HepG2 (cell line): ENCODE results near the gene LIPC. TPM values are rescaled to one million over a fixed set of nuclear protein-coding genes. Genes with fewer than 3 reads are reported as not detected.

Experiments used
- ATAC-seq: fragments of 200-7000 bp; cut with Tn5 transposase; 3 replicates; pipeline ENCODE4 v1.9.1; 2020; ENCODE audit warnings: mild to moderate bottlenecking, moderate library complexity
- BruUV-seq: library from RNA; stranded (reverse); fragments of 400-500 nt; replicated peaks from 2 replicates; lab custom pipeline; 2021; lab: Mats Ljungman, UMichigan
- CTCF ChIA-PET: fragments of 300-600 bp; formaldehyde crosslinking; extraction: SDS; loops from one replicate; lab custom pipeline; 2021; ENCODE audit warnings: low total read pairs, inconsistent platforms, low intra/inter-chr PET ratio; lab: Yijun Ruan, JAX
- POLR2A ChIA-PET: fragments of 350-600 bp; sonication (Branson Sonifier 250); formaldehyde crosslinking; loops from one replicate; lab custom pipeline; 2020; ENCODE audit warnings: antibody characterized with exemption, inconsistent platforms; lab: Yijun Ruan, JAX
- DNase-seq: peaks from one replicate; pipeline ENCODE4 v3.0.0-alpha.2; 2015; ENCODE audit warnings: low spot score
- FAIRE-seq: peaks from 3 replicates; lab custom pipeline; 2011; peaks lifted over from hg19 to GRCh38; lab: Jason Lieb, UNC
- H2AFZ ChIP-seq: one replicate; pipeline ENCODE4 v1.6.1; 2011; ENCODE audit warnings: low read length, inconsistent platforms
- H3K27ac ChIP-seq: fragments of 300-600 bp; 3 replicates; pipeline ENCODE4 v1.8.0; 2011; ENCODE audit warnings: mixed run types, mild to moderate bottlenecking, mixed read lengths, low read length, inconsistent platforms; ENCODE audit not compliant: insufficient read depth; ENCODE audit errors: extremely low read length
- H3K27me3 ChIP-seq, 2 experiments: fragments of 200-600 bp in 1 of 2; 2 replicates in 1 of 2; 3 replicates in 1 of 2; pipeline versions ENCODE4 v1.6.0 to v1.8.0; 2011; ENCODE audit warnings: low read length in 2 of 2, mild to moderate bottlenecking in 2 of 2, moderate library complexity in 2 of 2, inconsistent platforms in 1 of 2; ENCODE audit not compliant: insufficient read depth in 2 of 2, control insufficient read depth in 1 of 2
- H3K36me3 ChIP-seq, 2 experiments: fragments of 200-600 bp in 1 of 2; replicated peaks in 1 of 2; 2 replicates in 1 of 2; 3 replicates in 1 of 2; pipeline versions ENCODE4 v1.5.1 to v1.8.0; 2011; ENCODE audit warnings: low read length in 2 of 2, inconsistent platforms in 1 of 2; ENCODE audit not compliant: insufficient read depth in 2 of 2, control insufficient read depth in 1 of 2
- H3K4me1 ChIP-seq: 2 replicates; pipeline ENCODE4 v1.5.1; 2012; ENCODE audit warnings: low read length, inconsistent platforms; ENCODE audit not compliant: insufficient read depth
- H3K4me2 ChIP-seq: 2 replicates; pipeline ENCODE4 v1.6.0; 2011; ENCODE audit warnings: low read depth, low read length, inconsistent platforms
- H3K4me3 ChIP-seq, 3 experiments: fragments of 200-600 bp in 1 of 3; sonication (generic), shearing (Covaris generic) in 1 of 3; replicated peaks in 1 of 3; 2 replicates each; pipeline ENCODE4 v1.5.1; 2011 to 2016; ENCODE audit warnings: low read length in 3 of 3, inconsistent platforms in 2 of 3, low read depth in 2 of 3, mild to moderate bottlenecking in 2 of 3, control low read depth in 1 of 3, mixed read lengths in 1 of 3; ENCODE audit not compliant: insufficient read depth in 1 of 3
- H3K79me2 ChIP-seq: one replicate; pipeline ENCODE4 v1.6.1; 2011; ENCODE audit warnings: low read length, inconsistent platforms; ENCODE audit not compliant: insufficient read depth
- H3K9ac ChIP-seq: 2 replicates; pipeline ENCODE4 v1.6.0; 2011; ENCODE audit warnings: mild to moderate bottlenecking, low read depth, low read length, inconsistent platforms; ENCODE audit not compliant: insufficient read depth
- H3K9me3 ChIP-seq: 2 replicates; pipeline ENCODE4 v1.5.1; 2012; ENCODE audit warnings: mild to moderate bottlenecking, low read length
- H4K20me1 ChIP-seq: 2 replicates; pipeline ENCODE4 v1.6.0; 2011; ENCODE audit warnings: inconsistent platforms, mild to moderate bottlenecking, low read length, moderate library complexity; ENCODE audit not compliant: insufficient read depth
- ATF2 ChIP-seq: sonication (generic); formaldehyde crosslinking; IDR thresholded peaks from 2 replicates; pipeline ENCODE4 v1.4.0; 2020; ENCODE audit warnings: missing genetic modification reagents
- FOSL2 ChIP-seq: sonication (generic); formaldehyde crosslinking; IDR thresholded peaks from 2 replicates; pipeline ENCODE4 v1.4.0; 2020; ENCODE audit warnings: missing genetic modification reagents
- HMG20A ChIP-seq: IDR thresholded peaks from 2 replicates; pipeline ENCODE4 v1.6.1; 2016; ENCODE audit warnings: borderline replicate concordance
- NFKB2 ChIP-seq: sonication (generic); formaldehyde crosslinking; IDR thresholded peaks from 2 replicates; pipeline ENCODE4 v1.4.0; 2020; ENCODE audit warnings: missing genetic modification reagents, borderline replicate concordance
- PRMT3 ChIP-seq: sonication (generic); formaldehyde crosslinking; IDR thresholded peaks from 2 replicates; pipeline ENCODE4 v1.8.1; 2022; ENCODE audit warnings: low read depth, mild to moderate bottlenecking, moderate library complexity, missing genetic modification reagents, borderline replicate concordance
- RAD51 ChIP-seq: fragments of 450-650 bp; IDR thresholded peaks from 2 replicates; pipeline ENCODE4 v1.6.1; 2016; ENCODE audit warnings: borderline replicate concordance
- RNF2 ChIP-seq: fragments of 450-650 bp; conservative IDR thresholded peaks from 2 replicates; pipeline ENCODE4 v1.6.1; 2016; ENCODE audit warnings: low read depth
- SMARCC2 ChIP-seq: fragments of 450-650 bp; IDR thresholded peaks from 2 replicates; pipeline ENCODE4 v1.6.1; 2017; ENCODE audit warnings: antibody characterized with exemption, mild to moderate bottlenecking
- YY1 ChIP-seq: IDR thresholded peaks from 2 replicates; pipeline ENCODE4 v1.6.1; 2011; ENCODE audit warnings: low read length, low read depth, moderate library complexity, mild to moderate bottlenecking; ENCODE audit not compliant: insufficient read depth, insufficient replicate concordance
- ZNF263 ChIP-seq: sonication (generic); formaldehyde crosslinking; IDR thresholded peaks from 2 replicates; pipeline ENCODE4 v1.4.0; 2020; ENCODE audit warnings: missing genetic modification reagents
- ZNF30 ChIP-seq: sonication (generic); formaldehyde crosslinking; IDR thresholded peaks from 2 replicates; pipeline ENCODE4 v1.5.0; 2020; ENCODE audit warnings: mild to moderate bottlenecking, missing genetic modification reagents
- ZSCAN21 ChIP-seq: sonication (generic); formaldehyde crosslinking; IDR thresholded peaks from 2 replicates; pipeline ENCODE4 v1.8.0; 2022; ENCODE audit warnings: mild to moderate bottlenecking, missing genetic modification reagents, moderate library complexity, borderline replicate concordance
- WGBS: methylation state at CpG from one replicate; pipeline ENCODE4 v1.1.6; 2017; ENCODE audit warnings: low lambda C conversion rate; 5-methylcytosine and 5-hydroxymethylcytosine counted together
- in situ Hi-C: cut with HindIII; loops from 2 replicates; pipeline ENCODE4 v1.10.0; 2017; ENCODE audit warnings: low pct_unique_long_range_greater_than_20kb; ENCODE audit not compliant: extremely low pct_ligation_motif_present
- intact Hi-C: fragments of 100-400 bp; cut with micrococcal nuclease; formaldehyde crosslinking; loops from one replicate; pipeline ENCODE4 v1.10.0; 2022; ENCODE audit not compliant: unreplicated experiment
- polyA plus RNA-seq, 8 experiments: library from polyadenylated mRNA; depleted of rRNA in 3 of 8; stranded (reverse) in 7 of 8; unstranded in 1 of 8; fragments of >200 nt; fragmentation: Illumina TruSeq in 4 of 8; extraction: Trizol in 4 of 8; gene quantifications; 2 replicates each; pipeline versions ENCODE4 v1.2.1 to v1.2.3, GENCODE V29; 2011 to 2016; ENCODE audit warnings: low read depth in 4 of 8, missing spikeins in 1 of 8, mixed read lengths in 1 of 8; ENCODE audit not compliant: insufficient read depth in 1 of 8
- total RNA-seq, 5 experiments: library from RNA; depleted of rRNA; stranded (reverse); fragments of >200 nt; fragmentation: Illumina TruSeq; extraction: Trizol; gene quantifications; 2 replicates each; pipeline ENCODE4 v1.2.3, GENCODE V29; 2016; ENCODE audit warnings: low read depth in 1 of 5

Gene LIPC
- total and polyA plus RNA-seq, 2 of the 13 experiments (the other 11 are each of a cell fraction or from before 2014, with no cell fraction given) = 26.0 to 38.0 TPM

GRCh38 chr15:58462547-58462946 is 30.8 kb downstream of the LIPC start:
- no peaks in the 10 kb centered on the region for H3K79me2 ChIP-seq
- TF ChIP-seq HMG20A (CRISPR knock-in tag) (no peak), ZSCAN21 (CRISPR knock-in tag) (no peak), FOSL2 (CRISPR knock-in tag) (peak; percentile 37; the same call in 1 of the 2 replicates), YY1 (no peak), RNF2 (no peak), RAD51 (no peak), NFKB2 (CRISPR knock-in tag) (0 out of 2 replicates have a peak, but pooled peaks have one; percentile 19), ATF2 (CRISPR knock-in tag) (no peak), ZNF263 (peak; percentile 27; the same call in 1 of the 2 replicates), SMARCC2 (no peak), PRMT3 (CRISPR knock-in tag) (no peak), ZNF30 (CRISPR knock-in tag) (no peak)
- H3K9ac ChIP-seq = no peak overlapping the region
- no peak overlapping the region for H3K27ac ChIP-seq
- CTCF ChIA-PET = no interaction called here
- POLR2A ChIA-PET = interaction anchor here (3.1 kb wide), 1 partner anchor 14 kb away, joined by 13 read pairs; no protein-coding TSS in a partner anchor
- DNase-seq (no peak), ATAC-seq (peak; percentile 9; the same call in 1 of the 3 replicates), FAIRE-seq (no peak)
- WGBS = 69% methylated on average over 4 of the region's 4 CpGs
- H2AFZ ChIP-seq = no peak overlapping the region
- H3K4me2 ChIP-seq = 0 out of 2 replicates have a peak overlapping the region, but pooled peaks have one; percentile 26
- no TSS peak for BruUV-seq
- no peaks in the 10 kb centered on the region for H3K27me3 ChIP-seq
- H3K9me3 ChIP-seq = no peaks in the 10 kb centered on the region
- no peaks in the 10 kb centered on the region for H4K20me1 ChIP-seq
- peaks cover 94% of the 10 kb centered on the region for H3K4me1 ChIP-seq
- in situ Hi-C loops = no loop called here
- H3K36me3 ChIP-seq = no peaks in the 10 kb centered on the region
- intact Hi-C loops = no loop called here
- no peak overlapping the region for H3K4me3 ChIP-seq
